IMR-90 (cell line): ENCODE results near the gene CNTFR. TPM values are rescaled to one million over a fixed set of nuclear protein-coding genes. Genes with fewer than 3 reads are reported as not detected.
A peak's percentile ranks its signal among the peaks of the same experiment; 100 is the strongest.

ENCODE experiments used
- ATAC-seq: fragments of 200-7000 bp; cut with Tn5 transposase; 2 replicates; pipeline ENCODE4 v1.9.1; 2020; ENCODE audit warnings: low read depth, mild to moderate bottlenecking, moderate library complexity
- BruUV-seq: library from RNA; stranded (reverse); fragments of 400-500 nt; replicated peaks from 2 replicates; lab custom pipeline; 2021; lab: Mats Ljungman, UMichigan
- CTCF ChIA-PET: fragments of 300-600 bp; formaldehyde crosslinking; extraction: SDS; loops from one replicate; lab custom pipeline; 2021; ENCODE audit warnings: antibody characterized with exemption; lab: Yijun Ruan, JAX
- POLR2A ChIA-PET: fragments of 300-600 bp; sonication (Branson Sonifier 250); formaldehyde crosslinking; loops from one replicate; lab custom pipeline; 2022; ENCODE audit warnings: antibody characterized with exemption; ENCODE audit not compliant: unreplicated experiment; lab: Charles Lee
- DNase-seq: peaks from one replicate; pipeline ENCODE4 v3.0.0; 2013
- H2AFZ ChIP-seq: replicated peaks from 2 replicates; pipeline ENCODE3; 2013; ENCODE audit warnings: low read length, mild to moderate bottlenecking; ENCODE audit not compliant: poor library complexity
- H2AK5ac ChIP-seq: 2 replicates; pipeline ENCODE4 v1.6.1; 2013; ENCODE audit warnings: low read depth, low read length, inconsistent platforms
- H2AK9ac ChIP-seq: replicated peaks from 2 replicates; pipeline ENCODE3; 2013; ENCODE audit warnings: mild to moderate bottlenecking, low read depth, low read length, moderate library complexity; ENCODE audit not compliant: poor library complexity
- H2BK120ac ChIP-seq: 2 replicates; pipeline ENCODE4 v1.6.1; 2013; ENCODE audit warnings: low read depth, low read length, inconsistent platforms
- H2BK15ac ChIP-seq: 3 replicates; pipeline ENCODE4 v1.6.1; 2013; ENCODE audit warnings: low read depth, low read length, inconsistent platforms
- H2BK20ac ChIP-seq: 2 replicates; pipeline ENCODE4 v1.6.1; 2013; ENCODE audit warnings: low read depth, mild to moderate bottlenecking, inconsistent platforms, low read length, moderate library complexity
- H2BK5ac ChIP-seq: 2 replicates; pipeline ENCODE4 v1.6.1; 2013; ENCODE audit warnings: mild to moderate bottlenecking, low read depth, low read length, inconsistent platforms; ENCODE audit not compliant: poor library complexity, severe bottlenecking
- H3K14ac ChIP-seq: replicated peaks from 2 replicates; pipeline ENCODE4 v1.6.1; 2013; ENCODE audit warnings: low read depth, low read length, inconsistent platforms
- H3K18ac ChIP-seq: 2 replicates; pipeline ENCODE4 v1.6.1; 2013; ENCODE audit warnings: low read depth, low read length, control low read depth
- H3K23ac ChIP-seq: 2 replicates; pipeline ENCODE4 v1.6.1; 2013; ENCODE audit warnings: low read depth, low read length, inconsistent platforms
- H3K27ac ChIP-seq: 2 replicates; pipeline ENCODE4 v1.5.1; 2013; ENCODE audit warnings: mild to moderate bottlenecking, control low read depth, low read length; ENCODE audit not compliant: insufficient read depth
- H3K27me3 ChIP-seq: 2 replicates; pipeline ENCODE4 v1.6.1; 2013; ENCODE audit warnings: low read length; ENCODE audit not compliant: control insufficient read depth, insufficient read depth
- H3K36me3 ChIP-seq: 2 replicates; pipeline ENCODE4 v1.6.1; 2013; ENCODE audit warnings: low read length, mixed read lengths; ENCODE audit not compliant: control insufficient read depth, insufficient read depth
- H3K4ac ChIP-seq: 2 replicates; pipeline ENCODE4 v1.6.1; 2013; ENCODE audit warnings: low read depth, low read length, inconsistent platforms
- H3K4me1 ChIP-seq: 2 replicates; pipeline ENCODE4 v1.6.1; 2013; ENCODE audit warnings: low read length, mixed read lengths; ENCODE audit not compliant: control insufficient read depth, insufficient read depth
- H3K4me2 ChIP-seq: 2 replicates; pipeline ENCODE4 v1.6.1; 2013; ENCODE audit warnings: low read depth, mild to moderate bottlenecking, control low read depth, low read length, moderate library complexity
- H3K4me3 ChIP-seq: 2 replicates; pipeline ENCODE4 v1.5.1; 2013; ENCODE audit warnings: low read depth, mild to moderate bottlenecking, control low read depth, low read length, moderate library complexity; ENCODE audit not compliant: insufficient read depth
- H3K56ac ChIP-seq: 2 replicates; pipeline ENCODE4 v1.6.1; 2013; ENCODE audit warnings: low read length, inconsistent platforms; ENCODE audit not compliant: insufficient read depth; ENCODE audit errors: extremely low read depth
- H3K79me1 ChIP-seq, 2 experiments: 2 replicates each; pipeline ENCODE4 v1.6.1; 2013; ENCODE audit warnings: low read length in 2 of 2, inconsistent platforms in 1 of 2, low read depth in 1 of 2
- H3K9ac ChIP-seq: 2 replicates; pipeline ENCODE4 v1.6.1; 2013; ENCODE audit warnings: low read depth, low read length, control low read depth
- H3K9me1 ChIP-seq: 2 replicates; pipeline ENCODE4 v1.6.1; 2013; ENCODE audit warnings: low read length, inconsistent platforms; ENCODE audit not compliant: insufficient read depth
- H3K9me3 ChIP-seq: 2 replicates; pipeline ENCODE4 v1.6.1; 2013; ENCODE audit warnings: low read length; ENCODE audit not compliant: control insufficient read depth, insufficient read depth
- H4K20me1 ChIP-seq: 2 replicates; pipeline ENCODE4 v1.6.1; 2013; ENCODE audit warnings: low read length, inconsistent platforms; ENCODE audit not compliant: insufficient read depth
- H4K5ac ChIP-seq: 2 replicates; pipeline ENCODE4 v1.6.1; 2013; ENCODE audit warnings: mild to moderate bottlenecking, low read depth, low read length, control low read depth
- H4K8ac ChIP-seq, 2 experiments: 2 replicates each; pipeline ENCODE4 v1.6.1; 2013; ENCODE audit warnings: low read depth in 2 of 2, low read length in 2 of 2, control low read depth in 1 of 2, inconsistent platforms in 1 of 2
- H4K91ac ChIP-seq: 2 replicates; pipeline ENCODE4 v1.6.1; 2013; ENCODE audit warnings: low read depth, low read length, inconsistent platforms; ENCODE audit not compliant: insufficient read depth
- MXI1 ChIP-seq: IDR thresholded peaks from 2 replicates; pipeline ENCODE4 v1.6.1; 2012; ENCODE audit warnings: low read depth, mild to moderate bottlenecking, low read length, moderate library complexity, borderline replicate concordance
- SMC3 ChIP-seq: fragments of 150-350 bp; IDR thresholded peaks from 2 replicates; pipeline ENCODE4 v1.6.1; 2016; ENCODE audit warnings: low read depth, mild to moderate bottlenecking, antibody characterized with exemption, low read length, moderate library complexity
- WGBS, 2 experiments: methylation state at CpG; one replicate each; pipeline versions ENCODE4 v1.1.5 to v1.1.7; 2013; ENCODE audit warnings: missing lambda C conversion rate in 2 of 2; ENCODE audit not compliant: insufficient read length in 1 of 2; ENCODE audit errors: extremely low coverage in 2 of 2; 5-methylcytosine and 5-hydroxymethylcytosine counted together
- dilution Hi-C: fragments of 300-500 bp; cut with HindIII; formaldehyde crosslinking; loops from one replicate; pipeline ENCODE4 v1.14.3; 2018; ENCODE audit warnings: low sequenced_read_pairs; ENCODE audit not compliant: unreplicated experiment
- in situ Hi-C: fragments of 300-500 bp; cut with MboI; formaldehyde crosslinking; loops from 3 replicates; pipeline ENCODE4 v1.14.3; 2019; ENCODE audit warnings: low sequenced_read_pairs, inconsistent platforms, mixed read lengths
- intact Hi-C: fragments of 100-400 bp; cut with micrococcal nuclease; formaldehyde crosslinking; loops from 2 replicates; pipeline ENCODE4 v1.10.0; 2022
- polyA plus RNA-seq, 3 experiments: library from polyadenylated mRNA; depleted of rRNA; stranded (reverse); fragments of >200 nt; gene quantifications; 2 replicates each; pipeline ENCODE4 v1.2.3, GENCODE V29; 2012; ENCODE audit warnings: low replicate concordance in 1 of 3
- total RNA-seq: library from RNA; depleted of rRNA; stranded (reverse); fragments of >200 nt; gene quantifications from 2 replicates; pipeline ENCODE4 v1.2.3, GENCODE V29; 2012

Gene CNTFR
- total and polyA plus RNA-seq, 2 of the 4 experiments (the other 2 are of a cell fraction), result not detected

- no peak overlapping the region for H3K4me3 ChIP-seq
- H3K4me1 ChIP-seq, result no peaks in the 10 kb centered on the region; the same call in 1 of the 2 replicates
- H2BK120ac ChIP-seq, result no peak overlapping the region
- H3K18ac ChIP-seq, result no peak overlapping the region
- no TSS peak for BruUV-seq
- no peak overlapping the region for H2BK5ac ChIP-seq
- no peak overlapping the region for H2AK5ac ChIP-seq
- no peaks in the 10 kb centered on the region for H3K79me1 ChIP-seq
- H3K9ac ChIP-seq, result no peak overlapping the region
- H3K14ac ChIP-seq, result no peak overlapping the region
- no peak overlapping the region for H2BK20ac ChIP-seq
- in situ Hi-C loops, result no loop called here
- no peak overlapping the region for H3K4ac ChIP-seq
- POLR2A ChIA-PET, result no interaction called here
- H4K91ac ChIP-seq, result no peak overlapping the region
- TF ChIP-seq MXI1 (no peak), SMC3 (no peak)
- H2AK9ac ChIP-seq, result no peak overlapping the region
- peak overlapping the region; percentile 73; the same call in 1 of the 2 replicates for H3K23ac ChIP-seq
- intact Hi-C loops, result no loop called here
- peaks cover 95% of the 10 kb centered on the region for H3K27me3 ChIP-seq
- no peak for ATAC-seq
- DNase-seq, result no peak
- no peaks in the 10 kb centered on the region for H3K9me3 ChIP-seq
- H3K9me1 ChIP-seq, result no peaks in the 10 kb centered on the region
- H2BK15ac ChIP-seq, result no peak overlapping the region
- H4K8ac ChIP-seq, result no peak overlapping the region
- no peak overlapping the region for H3K4me2 ChIP-seq
- WGBS, 2 experiments, result 2% methylated on average over 20 of the region's 86 CpGs; no CpG with 5 or more reads in 1 of the 2 experiments
- no peak overlapping the region for H3K27ac ChIP-seq
- CTCF ChIA-PET, result interaction anchor here (1.6 kb wide), 1 partner anchor 185 kb away, joined by 5 read pairs; no protein-coding TSS in a partner anchor
- H3K56ac ChIP-seq, result no peak overlapping the region
- H3K36me3 ChIP-seq, result no peaks in the 10 kb centered on the region
- dilution Hi-C loops, result no loop called here
- peaks cover 8% of the 10 kb centered on the region for H4K20me1 ChIP-seq
- no peak overlapping the region for H4K5ac ChIP-seq
- H2AFZ ChIP-seq, result no peak overlapping the region
Observed at GRCh38 chr9:34588671-34589635, 571 bp downstream of the CNTFR start.
